GM12801 (cell line): ENCODE data around the gene FOLR2.

Experiments used
- CTCF ChIP-seq: IDR thresholded peaks from one replicate; pipeline ENCODE4 v1.5.1; 2011; ENCODE audit warnings: control low read depth; ENCODE audit not compliant: insufficient read length; ENCODE audit errors: extremely low read depth

The FOLR2 gene

GRCh38 chr11:72216638-72217037, at the start of gene FOLR2:
TSS of gene FOLR2 (plus strand) at chr11:72216794. CDS start at chr11:72218585, 1,791 bp downstream.
- TF ChIP-seq CTCF, result no peak

- TF ChIP-seq CTCF, result no peak
Observed at GRCh38 chr11:72173291-72173690, 43.3 kb upstream of the FOLR2 start.

- TF ChIP-seq CTCF, result no peak
Observed at GRCh38 chr11:72174302-72175070, 42.1 kb upstream of the FOLR2 start.

GRCh38 chr11:72177656-72178055, 38.9 kb upstream of the FOLR2 start:
- TF ChIP-seq CTCF, result no peak

GRCh38 chr11:72179049-72179803, 37.4 kb upstream of the FOLR2 start:
- TF ChIP-seq CTCF, result no peak

GRCh38 chr11:72179804-72180396, 36.7 kb upstream of the FOLR2 start:
- TF ChIP-seq CTCF, result no peak

GRCh38 chr11:72188267-72188666, 28.3 kb upstream of the FOLR2 start:
- no peak for TF ChIP-seq CTCF
